Inflammatory macrophage treated with lipopolysaccharide for 1 hour (primary cell): ENCODE measurements around the gene CD82.
A peak's percentile ranks its signal among the peaks of the same experiment; 100 is the strongest.
"Not testable (repeated sequence)": the region's sequence is repeated elsewhere in the genome, so short reads cannot be mapped to it uniquely, and the experiment has no call there.

ENCODE experiments used
- DNase-seq, 2 donors: peaks; one replicate each; pipeline ENCODE4 v3.0.0-alpha.2; 2020 to 2022

Gene CD82

GRCh38 chr11:44535191-44535980, 30.1 kb upstream of the CD82 start:
- no peak for DNase-seq

GRCh38 chr11:44536788-44537516, 28.5 kb upstream of the CD82 start:
- no peak for DNase-seq

- DNase-seq = no peak
Measured at GRCh38 chr11:44537679-44538078, 27.8 kb upstream of the CD82 start.

- peak; percentile 49 to 92 for DNase-seq
Measured at GRCh38 chr11:44538375-44539054, 26.9 kb upstream of the CD82 start.

- no peak for DNase-seq
Measured at GRCh38 chr11:44539971-44540370, 25.5 kb upstream of the CD82 start.

GRCh38 chr11:44540667-44541066, 24.8 kb upstream of the CD82 start:
- DNase-seq = no peak

GRCh38 chr11:44542372-44542771, 23.1 kb upstream of the CD82 start:
- no peak for DNase-seq

- DNase-seq = not testable (repeated sequence)
Measured at GRCh38 chr11:44546984-44547383, 18.5 kb upstream of the CD82 start.

- DNase-seq = not testable (repeated sequence)
Measured at GRCh38 chr11:44547534-44547933, 17.9 kb upstream of the CD82 start.

- peak; percentile 56 to 60 for DNase-seq
Measured at GRCh38 chr11:44548032-44548695, 17.3 kb upstream of the CD82 start.

GRCh38 chr11:44548961-44549749, 16.3 kb upstream of the CD82 start:
- DNase-seq = not testable (repeated sequence)

GRCh38 chr11:44550123-44550522, 15.3 kb upstream of the CD82 start:
- no peak for DNase-seq

- DNase-seq = no peak
Measured at GRCh38 chr11:44551456-44552139, 13.9 kb upstream of the CD82 start.

GRCh38 chr11:44555031-44555800, 10.2 kb upstream of the CD82 start:
- no peak for DNase-seq

- peak; percentile 68 to 78 for DNase-seq
Measured at GRCh38 chr11:44556735-44557409, 8.6 kb upstream of the CD82 start.

- DNase-seq = no peak
Measured at GRCh38 chr11:44557464-44557863, 8.0 kb upstream of the CD82 start.

GRCh38 chr11:44559207-44559939, 6.1 kb upstream of the CD82 start:
- DNase-seq = peak; percentile 88 to 89

- not testable (repeated sequence) for DNase-seq
Measured at GRCh38 chr11:44559940-44560300, 5.5 kb upstream of the CD82 start.

- peak; percentile 34 to 55 for DNase-seq
Measured at GRCh38 chr11:44561275-44561805, 4.1 kb upstream of the CD82 start.
